Measurements from ENCODE around the gene ROCK1. TPM values are rescaled to one million over a fixed set of nuclear protein-coding genes. Genes with fewer than 3 reads are reported as not detected.
A peak's percentile ranks its signal among the peaks of the same experiment; 100 is the strongest.
"Not testable (repeated sequence)": the region's sequence is repeated elsewhere in the genome, so short reads cannot be mapped to it uniquely, and the experiment has no call there.

The ROCK1 gene
- total RNA-seq, 2 donors from 2014 or later = 27.7 to 43.1 TPM

GRCh38 chr18:21141668-21142422 is 30.2 kb upstream of the ROCK1 start:
- WGBS, 2 donors = 52 to 53% methylated on average over 5 of the region's 5 CpGs
- Histone ChIP-seq H3K27me3 (no peaks in the 10 kb centered on the region), H3K36me3 (replicated peaks in 1 of 2; ENCODE audit: insufficient read depth in 1 of 2, low read depth in 2 of 2) (no peaks in the 10 kb centered on the region), H3K4me3 (no peak overlapping the region), H3K27ac (no peak overlapping the region), H3K4me1 (no peaks in the 10 kb centered on the region), H3K9me3 (no peaks in the 10 kb centered on the region)
- ATAC-seq (no peak), DNase-seq (no peak)
- intact Hi-C loops (cut with DNase I) = no loop called here
- TF ChIP-seq CTCF (IDR thresholded peaks at IDR 0.05) (no peak), POLR2A (IDR thresholded peaks at IDR 0.05) (no peak)

GRCh38 chr18:21137719-21138488 is 26.3 kb upstream of the ROCK1 start:
- ATAC-seq; H3K9me3 ChIP-seq; H3K36me3 ChIP-seq (replicated peaks in 1 of 2; ENCODE audit: insufficient read depth in 1 of 2, low read depth in 2 of 2); intact Hi-C loops (cut with DNase I); H3K4me3 ChIP-seq; H3K27ac ChIP-seq; H3K27me3 ChIP-seq; H3K4me1 ChIP-seq; DNase-seq: not testable (repeated sequence)
- 87 to 88% methylated on average over 8 to 23 of the region's 41 CpGs for WGBS, 2 donors

- intact Hi-C loops (cut with DNase I) = no loop called here
- Histone ChIP-seq H3K4me3 (no peak overlapping the region), H3K27ac (no peak overlapping the region), H3K9me3 (no peaks in the 10 kb centered on the region), H3K36me3 (replicated peaks in 1 of 2; ENCODE audit: insufficient read depth in 1 of 2, low read depth in 2 of 2) (no peaks in the 10 kb centered on the region), H3K27me3 (no peaks in the 10 kb centered on the region), H3K4me1 (no peaks in the 10 kb centered on the region)
- ATAC-seq (no peak), DNase-seq (peak in 1 of 4 donors; percentile 15)
- 36 to 42% methylated on average over 3 of the region's 3 CpGs for WGBS, 2 donors
- TF ChIP-seq CTCF (IDR thresholded peaks at IDR 0.05) = peak in 4 of 7 experiments; percentile 40 to 55 (median 48)
- no peak for TF ChIP-seq POLR2A (IDR thresholded peaks at IDR 0.05)
These were observed 23.3 kb upstream of the ROCK1 start for GRCh38 chr18:21134895-21135294.

- WGBS, 2 donors = 82 to 91% methylated on average over 2 to 17 of the region's 27 CpGs
- H3K9me3 ChIP-seq = no peaks in the 10 kb centered on the region
- DNase-seq = no peak
- H3K36me3 ChIP-seq (replicated peaks in 1 of 2; ENCODE audit: insufficient read depth in 1 of 2, low read depth in 2 of 2) = no peaks in the 10 kb centered on the region
- ATAC-seq = no peak
- H3K4me1 ChIP-seq = no peaks in the 10 kb centered on the region
- H3K27ac ChIP-seq = no peak overlapping the region
- intact Hi-C loops (cut with DNase I) = no loop called here
- H3K4me3 ChIP-seq = no peak overlapping the region
- TF ChIP-seq POLR2A (IDR thresholded peaks at IDR 0.05) (no peak), CTCF (IDR thresholded peaks at IDR 0.05) (no peak)
- H3K27me3 ChIP-seq = no peaks in the 10 kb centered on the region
These were observed 20.8 kb upstream of the ROCK1 start for GRCh38 chr18:21132398-21132918.

- intact Hi-C loops (cut with DNase I) = no loop called here
These were observed 20.1 kb upstream of the ROCK1 start for GRCh38 chr18:21131698-21132227.

More at GRCh38 chr18:21131698-21132227, 20.1 kb upstream of the ROCK1 start:
- no peak for ATAC-seq
- Histone ChIP-seq H3K36me3 (replicated peaks in 1 of 2; ENCODE audit: insufficient read depth in 1 of 2, low read depth in 2 of 2) (no peaks in the 10 kb centered on the region), H3K27ac (no peak overlapping the region), H3K4me1 (no peaks in the 10 kb centered on the region), H3K27me3 (no peaks in the 10 kb centered on the region), H3K9me3 (no peaks in the 10 kb centered on the region), H3K4me3 (no peak overlapping the region)
- TF ChIP-seq POLR2A (IDR thresholded peaks at IDR 0.05) (no peak), CTCF (IDR thresholded peaks at IDR 0.05) (no peak)
- no peak for DNase-seq
- 84 to 91% methylated on average over 10 of the region's 10 CpGs for WGBS, 2 donors

All from body of pancreas (tissue), 4 donors.